Activated CD4-positive, CD25-positive, alpha-beta regulatory T cell treated with anti-CD3 and anti-CD28 coated beads, Interleukin-2, amount 50 U/mL, for 72 hours (primary cell): Measurements from ENCODE around the gene HMGB3.
"Not testable (repeated sequence)": the region's sequence is repeated elsewhere in the genome, so short reads cannot be mapped to it uniquely, and the experiment has no call there.

Experiments used
- DNase-seq: peaks from one replicate; pipeline ENCODE4 v3.0.0; 2021

The HMGB3 gene

DNA sequence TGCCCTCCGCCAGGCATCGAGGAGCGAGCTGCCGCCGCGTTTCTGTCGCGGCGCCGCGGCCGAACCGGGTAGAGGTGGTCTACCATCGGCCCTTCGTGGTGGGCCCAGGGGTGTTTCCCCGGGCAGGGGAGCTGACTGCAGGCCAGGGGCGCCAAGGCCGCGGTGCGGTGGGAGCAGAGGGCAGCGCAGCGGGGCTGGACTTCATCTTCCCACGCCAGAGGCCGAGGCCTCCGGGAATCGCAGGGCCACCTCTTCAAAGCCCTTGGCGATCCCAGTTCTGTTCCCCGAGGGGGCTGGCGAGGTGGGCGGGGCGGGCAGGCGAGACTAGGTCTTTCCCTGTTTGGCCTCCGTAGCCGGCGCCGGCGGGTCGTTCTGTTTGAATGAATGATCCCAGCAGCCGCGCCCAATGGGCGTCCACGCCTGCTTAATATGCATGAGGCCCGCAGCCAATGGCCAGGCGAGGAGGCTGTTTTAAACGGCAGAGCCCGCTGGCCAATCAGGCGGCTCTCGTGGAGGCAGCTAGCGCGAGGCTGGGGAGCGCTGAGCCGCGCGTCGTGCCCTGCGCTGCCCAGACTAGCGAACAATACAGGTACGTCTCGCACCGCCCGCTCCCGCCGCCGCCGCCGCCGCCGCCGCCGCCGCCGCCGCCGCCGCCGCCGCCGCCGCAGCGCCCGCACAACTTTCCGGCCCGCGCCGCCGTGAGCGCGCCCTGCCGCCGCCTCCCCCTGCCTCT lies at the start of gene HMGB3:
Gene HMGB3 (plus strand): TSS at position 548 of the 733 bp plus-strand sequence. CDS start 2,265 bp downstream, outside the sequence.
- peak; percentile 70 for DNase-seq

DNA sequence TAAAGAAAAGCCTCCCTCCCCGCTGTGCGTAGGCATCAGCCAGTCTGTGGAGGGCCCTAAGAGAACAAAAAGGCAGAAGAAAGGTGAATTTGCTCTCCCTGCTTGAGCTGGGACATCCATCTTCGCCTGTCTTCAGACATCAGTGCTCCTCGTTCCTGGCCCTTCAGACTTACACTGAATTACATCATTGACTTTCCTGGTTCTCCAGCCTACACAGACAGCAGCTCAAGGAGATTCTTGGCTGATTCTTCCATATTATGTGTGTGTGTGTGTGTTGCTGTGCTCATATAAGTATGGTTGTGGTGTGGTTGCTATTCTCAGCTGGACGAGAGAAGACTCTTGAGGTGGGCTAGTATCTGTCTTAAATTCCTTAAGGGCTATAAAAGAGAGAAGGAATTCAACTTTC lies 49.2 kb upstream of the HMGB3 start:
- no peak for DNase-seq

DNA sequence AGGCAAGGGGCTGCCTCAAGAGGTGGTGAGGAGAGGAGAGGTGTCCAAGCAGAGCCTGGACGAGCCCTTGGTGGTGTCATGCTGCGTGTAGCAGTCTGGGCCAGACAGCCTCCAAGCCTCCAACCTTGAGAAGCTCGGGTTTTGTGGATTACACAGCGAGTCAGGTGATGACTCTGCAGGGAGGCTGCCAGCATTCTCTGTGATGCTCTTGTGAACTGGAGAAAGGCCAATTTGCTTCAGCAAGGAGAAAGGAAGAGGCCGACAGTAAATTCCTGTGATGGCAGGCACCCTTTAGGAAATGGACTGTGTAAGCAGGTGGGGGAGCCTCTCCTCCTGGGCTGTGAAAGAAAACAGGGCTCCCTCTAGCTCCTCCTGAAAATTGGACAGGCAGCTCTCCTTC lies 48.7 kb upstream of the HMGB3 start:
- no peak for DNase-seq

DNA sequence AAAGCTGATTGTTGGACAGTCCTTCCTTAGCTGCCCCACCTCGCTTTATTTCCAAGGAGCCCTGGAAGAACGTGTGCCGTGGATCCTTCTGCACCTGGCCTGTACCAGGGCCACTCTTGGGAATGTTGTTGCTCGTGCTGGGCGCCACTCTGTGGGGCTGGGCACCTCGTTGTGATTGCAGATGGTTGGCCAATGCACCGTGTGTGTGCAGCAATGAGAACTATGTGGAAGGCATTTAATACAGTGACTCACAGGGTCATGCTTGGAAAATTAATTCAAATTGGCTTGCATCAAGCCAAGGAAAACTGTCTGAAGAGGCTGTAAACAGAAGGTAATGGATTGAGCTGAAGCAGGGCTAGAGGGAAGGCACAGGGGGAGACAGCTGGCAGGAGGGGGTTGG lies 47.7 kb upstream of the HMGB3 start:
- DNase-seq, result no peak

DNA sequence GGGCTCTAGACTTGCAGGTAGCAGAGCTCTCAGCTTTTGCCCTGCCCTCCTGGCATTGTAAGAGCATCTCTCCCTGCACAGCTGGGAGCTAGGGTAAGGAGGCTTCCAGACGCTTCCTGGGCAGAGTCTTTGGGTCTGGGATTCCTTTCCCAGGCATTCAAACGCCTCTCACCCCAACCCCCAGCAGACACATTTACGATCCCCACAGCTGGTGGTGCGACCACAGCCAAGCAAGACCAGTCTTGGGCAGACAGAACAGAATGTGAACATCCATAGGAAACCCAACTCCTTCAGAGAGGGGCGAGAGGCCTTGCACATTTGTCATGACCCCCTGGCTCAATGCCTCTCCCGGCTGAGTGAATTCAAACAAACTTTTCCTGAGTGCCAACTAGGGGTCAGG lies 46.6 kb upstream of the HMGB3 start:
- DNase-seq, result no peak

DNA sequence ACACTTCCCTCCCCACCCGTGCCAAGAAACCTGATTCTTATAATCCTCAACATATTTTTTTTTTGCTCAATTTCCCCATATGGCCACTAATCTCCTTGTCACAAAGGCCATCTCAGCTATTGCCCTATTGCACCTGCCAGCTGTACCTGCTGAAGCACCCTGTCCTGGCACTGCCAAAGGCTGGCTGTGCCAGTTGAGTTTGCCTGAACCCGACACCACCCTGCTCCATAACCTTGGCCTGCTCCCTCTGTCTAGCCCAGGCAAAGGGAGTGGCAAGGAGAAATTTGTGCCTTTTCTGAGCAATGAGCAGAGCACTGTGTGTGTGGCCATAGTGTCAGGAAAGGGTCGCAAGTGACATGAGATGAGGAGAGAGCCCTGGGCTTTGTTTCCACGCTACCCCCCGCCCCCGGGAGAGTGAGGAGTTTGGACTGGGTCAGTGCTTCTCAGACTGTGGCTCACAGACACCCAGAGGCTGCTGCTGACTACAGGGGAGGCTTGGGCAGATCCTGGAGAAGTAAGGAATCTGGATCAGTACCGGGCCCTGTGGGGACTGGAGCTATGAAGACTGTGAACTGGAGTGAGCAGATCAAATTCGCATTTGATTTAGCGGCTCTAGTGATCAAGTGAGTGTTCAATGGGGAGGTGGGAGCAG lies 42.2 kb upstream of the HMGB3 start:
- DNase-seq, result no peak

DNA sequence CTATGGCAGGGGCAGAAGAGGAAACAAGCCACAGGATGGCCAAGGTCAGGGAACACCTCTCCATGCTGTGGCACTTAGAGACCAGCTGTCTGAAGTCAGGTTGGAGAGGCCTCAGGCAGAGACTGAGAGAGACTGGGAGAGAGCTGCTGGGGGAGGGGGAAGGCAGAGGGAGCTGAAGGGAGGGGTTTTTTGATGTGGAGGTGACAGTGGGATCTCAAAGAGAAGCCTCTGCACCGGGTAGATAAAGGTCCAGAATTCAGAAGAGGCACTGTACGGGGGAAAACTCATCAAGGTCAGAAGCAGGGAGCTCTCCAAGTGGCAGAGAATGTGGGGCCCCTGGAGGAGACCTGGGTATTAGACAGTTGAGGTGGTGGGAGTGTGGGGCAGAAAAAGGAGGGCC lies 41.6 kb upstream of the HMGB3 start:
- no peak for DNase-seq

DNA sequence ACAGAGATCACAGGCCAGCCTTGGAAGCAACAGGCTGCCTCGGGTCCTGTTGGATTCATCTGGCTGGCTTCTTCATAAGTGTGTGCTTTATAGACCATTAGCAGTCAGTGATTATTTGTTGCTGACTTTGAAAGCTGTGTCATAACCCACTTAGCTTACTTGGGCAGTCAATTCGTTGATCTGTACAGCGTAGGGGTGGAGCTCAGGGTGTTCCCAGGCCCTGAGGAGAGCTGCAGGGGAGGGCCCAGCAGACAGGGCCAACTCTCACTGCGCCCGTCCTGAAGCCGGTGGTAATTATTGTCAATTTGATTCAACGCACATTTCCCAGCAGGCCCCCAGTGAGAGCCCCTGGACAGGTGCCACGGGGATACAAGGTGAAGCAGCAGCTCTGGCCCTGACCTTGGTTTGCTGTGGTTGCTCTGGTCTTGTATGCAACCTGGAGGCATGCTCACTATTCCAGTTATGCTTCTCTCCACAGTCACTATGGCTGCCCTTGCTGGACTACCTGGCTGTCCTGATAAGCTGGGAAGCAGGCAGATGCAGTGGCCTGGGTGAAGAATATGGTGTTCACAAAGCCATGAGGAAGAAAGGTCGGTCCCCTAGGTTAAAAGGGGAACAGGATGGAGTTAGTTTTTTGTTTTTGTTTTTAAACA lies 40.1 kb upstream of the HMGB3 start:
- DNase-seq, result no peak

DNA sequence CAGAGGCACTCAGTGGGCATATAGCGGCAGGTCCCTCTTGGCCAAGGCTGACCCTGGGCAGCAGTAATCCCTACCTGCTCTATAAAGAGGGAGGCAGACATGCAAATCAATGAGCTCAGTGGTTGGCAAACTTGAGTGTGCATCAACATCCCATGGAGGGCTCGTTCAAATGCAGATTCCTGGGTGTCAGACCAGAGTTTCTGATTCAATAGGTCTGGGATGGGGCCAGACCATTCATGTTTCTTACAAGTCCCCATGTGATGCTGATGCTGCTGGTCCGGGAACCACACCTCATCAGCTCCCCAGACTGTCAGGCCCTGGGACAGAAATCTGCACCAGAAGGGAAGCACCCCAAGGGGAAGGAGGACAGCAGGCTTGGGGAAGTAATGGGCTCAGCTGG lies 38.9 kb upstream of the HMGB3 start:
- no peak for DNase-seq

DNA sequence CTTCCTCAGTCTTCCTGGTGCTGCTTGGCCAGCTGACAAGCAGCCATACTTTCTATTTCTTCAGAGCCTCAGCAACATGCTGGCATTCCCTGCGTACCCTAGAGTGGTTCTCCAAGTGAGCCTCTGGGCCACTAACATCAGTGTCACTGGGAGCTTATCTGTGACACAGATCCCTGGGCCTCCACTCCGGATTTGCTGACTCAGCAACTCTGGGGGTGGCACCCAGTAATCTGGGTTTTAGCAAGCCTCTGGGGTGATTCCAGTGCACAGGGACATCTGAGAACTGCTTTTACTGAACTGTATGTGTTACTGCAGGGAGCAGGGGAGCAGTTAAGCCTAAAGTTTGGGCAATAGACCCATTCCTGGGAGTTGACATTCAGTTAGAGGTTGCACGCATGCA lies 28.2 kb upstream of the HMGB3 start:
- no peak for DNase-seq

DNA sequence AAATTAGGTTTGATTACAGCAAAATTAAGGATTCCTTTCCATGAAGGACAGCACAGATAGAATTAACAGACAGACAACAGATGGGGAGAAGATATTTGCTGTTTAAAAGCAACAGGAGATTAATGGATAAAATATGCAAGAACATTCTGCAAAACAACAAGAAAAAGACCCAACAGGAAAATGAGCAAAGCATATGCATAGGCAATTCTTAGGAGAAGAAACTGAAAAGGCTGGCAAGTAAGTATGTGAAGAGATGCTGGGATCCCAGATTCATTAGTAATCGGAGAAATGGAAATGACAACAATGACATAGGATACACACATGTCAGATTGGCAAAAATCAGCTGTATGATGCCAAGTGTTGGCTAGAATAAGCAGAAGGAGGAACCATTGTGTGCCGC lies 27.5 kb upstream of the HMGB3 start:
- DNase-seq, result no peak

DNA sequence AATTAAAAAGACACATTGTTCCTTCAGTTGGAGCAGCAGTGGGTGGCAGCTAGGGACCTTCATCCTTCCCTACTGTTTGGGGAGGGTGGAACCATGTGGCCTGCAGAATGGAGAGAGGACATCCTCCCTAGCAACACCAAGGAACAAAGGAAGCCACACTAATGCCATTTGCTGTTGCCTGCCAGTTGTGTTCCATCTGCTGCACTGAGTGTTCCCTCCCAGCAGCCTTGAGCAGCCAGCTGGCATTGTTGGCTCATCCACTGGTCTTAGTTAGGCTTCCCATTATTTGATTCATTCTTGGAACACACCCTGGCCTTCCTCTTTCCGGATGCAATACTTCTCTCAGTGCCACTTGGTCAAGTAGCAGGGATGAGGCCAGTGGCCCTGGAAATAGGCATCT lies 25.0 kb upstream of the HMGB3 start:
- DNase-seq, result no peak

DNA sequence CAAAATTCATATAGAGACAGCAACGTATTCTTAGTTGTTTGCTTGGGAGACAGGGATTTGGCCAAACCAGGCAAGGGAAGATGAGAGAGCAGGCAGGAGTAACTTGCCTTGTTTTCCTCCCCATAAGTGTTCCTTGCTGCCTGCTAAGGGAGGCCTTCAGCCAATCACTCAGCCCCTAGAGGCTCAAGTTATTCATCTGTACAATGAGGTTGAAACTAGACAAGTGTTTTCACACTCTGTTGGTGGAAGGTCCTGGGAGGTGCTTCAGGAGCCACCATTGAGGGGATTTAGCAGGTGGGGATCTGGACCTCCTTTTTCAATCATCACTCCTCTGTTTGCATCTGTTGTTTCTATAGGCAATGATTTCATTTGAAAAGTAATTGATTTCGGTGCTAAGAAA lies 23.6 kb upstream of the HMGB3 start:
- no peak for DNase-seq

DNA sequence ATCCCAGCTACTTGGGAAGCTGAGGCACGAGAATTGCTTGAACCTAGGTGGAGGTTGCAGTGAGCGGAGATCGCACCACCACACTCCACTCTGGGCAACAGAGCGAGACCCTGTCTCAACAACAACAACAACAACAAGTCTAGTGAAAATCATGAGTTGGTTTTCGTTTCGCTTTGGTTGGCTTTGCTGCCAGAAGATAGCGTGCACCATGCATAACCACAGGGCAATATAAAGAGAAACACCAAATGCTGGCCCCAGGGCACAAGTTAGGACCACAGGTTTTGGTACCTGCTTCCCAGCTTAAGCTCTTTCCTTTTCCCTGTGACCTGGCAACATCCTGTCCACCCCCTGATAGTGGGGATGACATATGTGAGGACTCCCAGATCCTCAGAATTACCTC lies 21.5 kb upstream of the HMGB3 start:
- DNase-seq, result no peak

DNA sequence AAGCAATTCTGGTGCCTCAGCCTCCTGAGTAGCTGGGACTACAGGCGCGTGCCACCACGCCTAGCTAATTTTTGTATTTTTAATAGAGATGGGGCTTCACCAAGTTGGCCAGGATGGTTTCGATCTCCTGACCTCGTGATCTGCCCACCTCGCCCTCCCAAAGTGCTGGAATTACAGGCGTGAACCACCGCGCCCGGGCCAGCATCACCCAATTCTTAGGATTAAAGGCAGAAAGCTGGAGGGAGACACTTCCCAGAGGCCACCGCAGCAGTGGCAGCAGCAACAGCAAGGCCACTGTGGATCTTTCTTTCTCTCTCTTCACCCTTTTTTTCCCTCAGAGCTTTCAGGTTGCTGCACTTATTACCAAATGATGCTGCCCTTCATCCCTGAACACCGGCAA lies 18.7 kb upstream of the HMGB3 start:
- DNase-seq, result not testable (repeated sequence)

DNA sequence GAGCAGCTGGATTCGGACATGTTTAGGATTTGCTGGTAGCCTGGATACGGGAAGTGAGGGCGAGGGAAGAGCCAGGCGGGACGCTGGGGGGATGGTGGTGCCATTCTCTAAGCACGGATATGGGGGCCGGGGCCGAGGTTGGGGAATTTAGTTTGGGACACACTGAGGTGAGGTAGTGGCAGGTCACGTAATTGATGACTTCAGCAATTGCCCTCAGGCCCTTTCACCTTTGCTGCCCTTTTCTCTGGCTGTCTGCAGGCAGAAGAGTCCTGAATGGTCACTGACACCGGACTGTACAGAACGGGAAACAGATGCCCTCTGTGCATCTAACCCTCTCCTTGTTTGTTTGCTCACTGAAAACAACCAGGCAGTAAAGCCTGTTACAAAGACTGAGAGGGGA lies 16.9 kb upstream of the HMGB3 start:
- no peak for DNase-seq

DNA sequence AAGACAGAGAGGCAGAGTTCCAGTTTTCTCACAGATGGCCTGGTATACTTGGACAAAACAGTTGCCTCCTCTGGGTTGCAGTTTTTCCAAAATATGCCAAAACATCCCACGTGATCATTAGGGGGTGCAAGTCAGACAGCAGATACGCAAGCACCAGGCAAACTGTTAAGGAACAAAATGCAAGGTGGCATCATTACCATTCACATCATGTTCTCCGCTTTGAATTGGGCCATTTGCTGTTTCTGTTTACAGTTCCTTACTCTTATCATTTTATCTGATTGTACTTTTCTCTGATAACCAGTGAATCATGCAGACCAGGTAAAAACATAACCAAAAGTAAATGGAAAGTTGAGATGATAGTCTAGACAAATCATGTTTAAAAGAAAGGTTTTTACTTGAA lies 16.4 kb upstream of the HMGB3 start:
- no peak for DNase-seq

DNA sequence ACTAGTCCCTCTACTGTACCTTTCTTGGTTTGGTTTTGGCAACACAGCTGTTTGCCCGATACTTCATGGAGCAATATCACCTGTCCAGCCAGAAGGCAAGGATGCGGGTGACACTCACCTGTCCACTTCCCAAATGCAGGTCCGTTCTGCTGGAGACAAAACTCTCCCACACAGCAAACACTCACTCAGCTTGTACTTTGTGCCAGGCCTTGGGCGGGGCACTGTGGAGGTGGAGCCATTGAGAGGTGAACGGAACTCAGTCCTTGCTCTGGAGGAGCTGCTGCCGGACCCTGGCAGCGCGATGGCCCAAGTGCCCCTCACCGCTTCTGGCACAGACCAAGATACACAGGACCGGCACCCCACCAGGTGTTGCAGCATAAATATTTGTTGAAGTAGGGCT lies 15.3 kb upstream of the HMGB3 start:
- no peak for DNase-seq

DNA sequence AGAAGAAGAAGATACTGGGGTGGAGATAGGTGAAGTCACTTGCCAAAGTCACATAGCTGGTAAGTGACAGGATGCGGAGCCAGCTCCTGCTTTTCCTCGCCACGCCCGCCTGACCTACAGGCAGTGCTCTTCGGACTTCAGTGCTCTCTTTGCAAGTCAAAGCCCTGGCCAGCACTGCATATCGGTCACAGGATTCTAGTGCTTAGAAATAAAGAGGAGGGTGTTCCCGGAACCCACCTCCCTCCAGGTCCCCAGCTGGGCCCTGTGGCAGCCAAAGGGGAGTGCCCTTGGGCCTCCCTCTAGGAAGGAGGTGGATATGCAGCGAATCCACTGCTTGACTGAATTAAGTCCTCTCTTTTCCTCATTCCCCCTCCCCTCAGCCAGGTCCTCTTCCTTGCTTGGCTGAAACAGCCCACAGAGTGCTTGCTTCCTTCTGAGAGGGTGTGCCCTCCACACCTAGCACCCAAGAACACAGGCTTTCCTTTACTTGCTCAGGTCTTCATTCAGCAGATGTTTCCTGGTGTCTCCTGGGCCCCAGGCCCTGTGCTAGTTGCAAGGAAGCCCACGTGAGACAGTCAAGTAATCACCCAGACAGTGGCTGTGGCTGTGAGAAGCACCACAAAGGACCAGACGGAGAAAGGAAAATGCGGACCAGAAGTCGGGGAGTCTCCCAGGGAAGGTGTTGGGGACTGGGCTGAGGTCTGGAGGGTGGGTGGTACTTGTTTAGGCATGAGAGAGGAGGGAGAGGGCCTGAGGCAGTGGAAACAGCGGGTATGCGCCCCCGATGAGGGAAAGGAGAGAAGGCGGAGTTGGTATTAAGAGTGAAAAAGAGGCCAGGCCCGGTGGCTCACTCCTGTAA lies 14.0 kb upstream of the HMGB3 start:
- DNase-seq, result no peak

DNA sequence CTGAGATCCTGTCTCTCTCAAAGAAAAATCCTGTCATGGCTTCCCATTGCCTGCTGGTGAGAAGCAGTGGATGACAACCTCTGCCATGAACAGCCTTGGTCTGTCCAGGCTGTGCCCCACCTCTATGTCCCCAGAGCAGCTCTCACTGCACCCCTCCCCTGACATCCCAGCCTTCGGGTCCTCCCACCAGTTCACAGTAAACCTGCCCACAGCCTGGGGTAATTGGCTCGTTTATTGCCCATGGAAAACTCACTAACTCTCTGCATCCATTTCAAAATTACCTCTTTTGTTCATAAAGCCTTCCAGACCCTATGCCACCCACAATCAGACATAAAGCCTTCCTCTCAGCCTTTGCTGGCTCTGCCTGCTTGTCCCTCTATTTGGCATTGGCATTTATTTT lies 10.7 kb upstream of the HMGB3 start:
- DNase-seq, result no peak

DNA sequence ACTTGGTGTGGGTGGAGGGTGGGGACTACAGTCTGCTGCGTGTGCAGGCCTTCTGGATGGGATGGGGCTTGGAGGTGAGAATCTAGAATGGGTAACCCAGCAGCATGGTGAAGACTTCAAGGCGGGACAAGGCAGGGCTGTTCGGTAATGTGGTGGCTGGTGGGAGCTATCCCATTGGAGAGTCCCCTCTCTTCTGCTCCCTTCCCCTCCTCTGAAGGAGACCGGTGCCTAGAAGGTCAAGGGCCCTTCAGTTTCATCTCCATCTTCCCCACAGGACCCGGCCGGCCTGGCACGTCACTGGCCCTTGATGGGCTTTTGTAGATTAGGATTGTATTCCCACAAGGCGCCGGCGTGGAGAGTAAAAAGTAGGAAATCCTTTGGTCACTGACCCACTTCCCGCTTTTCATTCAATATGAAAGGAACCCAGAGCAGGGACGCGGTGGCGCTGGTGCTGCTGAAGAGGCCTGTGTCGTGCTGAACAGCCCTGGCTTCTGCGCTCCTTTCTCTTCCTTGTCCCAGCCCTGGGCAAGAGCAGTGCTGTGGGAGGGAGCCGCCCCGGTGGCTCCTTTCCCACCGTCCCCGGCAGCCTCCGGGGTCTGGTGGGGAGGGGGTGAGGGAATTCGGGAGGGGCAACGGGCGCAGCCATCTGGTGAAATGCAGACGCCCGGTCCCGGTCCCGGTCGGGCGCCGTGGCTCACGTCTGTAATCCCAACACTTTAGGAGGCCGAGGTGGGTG lies 7.3 kb upstream of the HMGB3 start:
- no peak for DNase-seq

DNA sequence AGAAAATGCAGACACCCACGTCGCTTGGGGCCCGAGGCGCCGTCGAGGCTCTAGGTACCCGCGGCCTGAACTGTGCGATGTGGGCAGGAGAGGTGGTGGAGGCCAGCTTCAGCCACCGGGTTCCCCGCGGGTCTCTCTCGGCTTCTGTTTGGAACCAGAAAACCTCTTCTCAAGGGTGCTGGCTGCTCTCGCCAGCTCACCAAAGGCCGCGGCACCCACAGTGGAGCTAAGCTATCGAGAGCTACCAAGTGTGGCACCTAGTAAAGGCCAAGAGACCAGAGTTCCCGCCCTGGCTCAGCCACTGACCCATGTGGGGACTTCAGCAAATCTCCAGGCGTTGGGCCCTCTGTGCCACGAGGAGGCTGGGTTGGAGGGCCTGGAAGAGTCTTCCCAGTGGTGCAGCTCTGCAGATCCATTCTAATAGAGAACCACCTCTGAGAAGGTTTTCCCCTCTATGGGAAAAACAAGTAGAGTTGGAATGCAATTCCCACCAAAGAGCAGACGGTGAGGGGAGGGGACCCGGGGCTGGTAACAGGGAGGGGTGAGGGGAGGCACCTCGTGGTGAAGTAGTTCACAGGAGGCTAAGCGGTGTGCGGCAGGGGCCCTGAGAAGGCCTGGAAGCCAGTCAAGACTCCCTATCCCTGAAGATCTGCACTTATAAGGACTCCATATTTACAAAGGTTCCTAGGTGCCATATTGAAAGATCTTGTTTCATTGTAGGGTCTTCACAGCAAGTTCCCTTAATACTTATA lies 5.5 kb upstream of the HMGB3 start:
- DNase-seq, result no peak
